ENCODE measurements around the gene PSPC1. TPM values are rescaled to one million over a fixed set of nuclear protein-coding genes. Genes with fewer than 3 reads are reported as not detected.

The PSPC1 gene
- total RNA-seq, 1 experiment from 2014 or later, result 124 TPM

- H3K4me3 ChIP-seq (ENCODE audit: low read depth, low read length), result no peak overlapping the region
- CTCF ChIA-PET, result no interaction called here
- no peaks in the 10 kb centered on the region for H3K9me3 ChIP-seq
- POLR2A ChIA-PET, result no interaction called here
- Mint-ChIP-seq H3K27me3 (ENCODE audit: insufficient read depth, unreplicated experiment) (no peaks in the 10 kb centered on the region), H3K9me3 (ENCODE audit: unreplicated experiment) (no peaks in the 10 kb centered on the region), H3K4me3 (ENCODE audit: unreplicated experiment) (no peak overlapping the region), H3K36me3 (ENCODE audit: insufficient read depth, unreplicated experiment) (peaks cover 15% of the 10 kb centered on the region), H3K27ac (ENCODE audit: unreplicated experiment) (no peak overlapping the region), H3K4me1 (ENCODE audit: low read depth, unreplicated experiment) (no peaks in the 10 kb centered on the region)
- BruUV-seq (replicated peaks), result no TSS peak
- no peaks in the 10 kb centered on the region for H3K36me3 ChIP-seq (ENCODE audit: control insufficient read depth, insufficient read depth, low read length)
- no peaks in the 10 kb centered on the region for H3K27me3 ChIP-seq (replicated peaks; ENCODE audit: control insufficient read depth, insufficient read depth, low read length)
- DNase-seq, result no peak
- no peaks in the 10 kb centered on the region for H3K4me1 ChIP-seq
- TF ChIP-seq CTCF (IDR thresholded peaks at IDR 0.05; ENCODE audit: insufficient read depth in 1 of 2, low read depth in 1 of 2, low read length in 1 of 2, severe bottlenecking in 1 of 2, unreplicated experiment in 1 of 2), result no peak
- intact Hi-C loops (cut with micrococcal nuclease; ENCODE audit: unreplicated experiment), result no loop called here
Observed at GRCh38 chr13:19685034-19685433, 97.7 kb downstream of the PSPC1 start.

- H3K4me1 Mint-ChIP-seq (ENCODE audit: low read depth, unreplicated experiment), result no peaks in the 10 kb centered on the region
- H3K9me3 Mint-ChIP-seq (ENCODE audit: unreplicated experiment), result no peaks in the 10 kb centered on the region
- H3K4me3 Mint-ChIP-seq (ENCODE audit: unreplicated experiment), result no peak overlapping the region
- ChIA-PET CTCF (no interaction called here), POLR2A (no interaction called here)
- no TSS peak for BruUV-seq (replicated peaks)
- H3K27ac Mint-ChIP-seq (ENCODE audit: unreplicated experiment), result no peak overlapping the region
- H3K4me3 ChIP-seq (ENCODE audit: low read depth, low read length), result no peak overlapping the region
- H3K27me3 Mint-ChIP-seq (ENCODE audit: insufficient read depth, unreplicated experiment), result no peaks in the 10 kb centered on the region
- intact Hi-C loops (cut with micrococcal nuclease; ENCODE audit: unreplicated experiment), result no loop called here
- H3K4me1 ChIP-seq, result no peaks in the 10 kb centered on the region
- no peak for DNase-seq
- no peaks in the 10 kb centered on the region for H3K9me3 ChIP-seq
- H3K27me3 ChIP-seq (replicated peaks; ENCODE audit: control insufficient read depth, insufficient read depth, low read length), result no peaks in the 10 kb centered on the region
- H3K36me3 Mint-ChIP-seq (ENCODE audit: insufficient read depth, unreplicated experiment), result peaks cover 40% of the 10 kb centered on the region
- H3K36me3 ChIP-seq (ENCODE audit: control insufficient read depth, insufficient read depth, low read length), result no peaks in the 10 kb centered on the region
- TF ChIP-seq CTCF (IDR thresholded peaks at IDR 0.05; ENCODE audit: insufficient read depth in 1 of 2, low read depth in 1 of 2, low read length in 1 of 2, severe bottlenecking in 1 of 2, unreplicated experiment in 1 of 2), result no peak
Observed at GRCh38 chr13:19681517-19681916, 101.2 kb downstream of the PSPC1 start.

GRCh38 chr13:19680751-19681150, 102.0 kb downstream of the PSPC1 start:
- Histone ChIP-seq H3K36me3 (ENCODE audit: control insufficient read depth, insufficient read depth, low read length) (no peaks in the 10 kb centered on the region), H3K27me3 (replicated peaks; ENCODE audit: control insufficient read depth, insufficient read depth, low read length) (no peaks in the 10 kb centered on the region), H3K9me3 (no peaks in the 10 kb centered on the region), H3K4me1 (no peaks in the 10 kb centered on the region), H3K4me3 (ENCODE audit: low read depth, low read length) (no peak overlapping the region)
- no peak for DNase-seq
- TF ChIP-seq CTCF (IDR thresholded peaks at IDR 0.05; ENCODE audit: insufficient read depth in 1 of 2, low read depth in 1 of 2, low read length in 1 of 2, severe bottlenecking in 1 of 2, unreplicated experiment in 1 of 2), result no peak
- Mint-ChIP-seq H3K9me3 (ENCODE audit: unreplicated experiment) (no peaks in the 10 kb centered on the region), H3K27ac (ENCODE audit: unreplicated experiment) (no peak overlapping the region), H3K27me3 (ENCODE audit: insufficient read depth, unreplicated experiment) (no peaks in the 10 kb centered on the region), H3K36me3 (ENCODE audit: insufficient read depth, unreplicated experiment) (peaks cover 48% of the 10 kb centered on the region), H3K4me3 (ENCODE audit: unreplicated experiment) (no peak overlapping the region), H3K4me1 (ENCODE audit: low read depth, unreplicated experiment) (no peaks in the 10 kb centered on the region)
- ChIA-PET POLR2A (no interaction called here), CTCF (no interaction called here)
- no TSS peak for BruUV-seq (replicated peaks)
- intact Hi-C loops (cut with micrococcal nuclease; ENCODE audit: unreplicated experiment), result no loop called here
